Ishikawa (cell line): Measurements from ENCODE around the gene PLPPR1.

Experiments used
- CEBPB ChIP-seq: IDR thresholded peaks from 2 replicates; pipeline ENCODE4 v1.6.1; 2012
- CREB1 ChIP-seq: IDR thresholded peaks from 2 replicates; pipeline ENCODE4 v1.6.1; 2012; ENCODE audit warnings: low read depth
- EGR1 ChIP-seq: IDR thresholded peaks from 2 replicates; pipeline ENCODE4 v1.6.1; 2012
- EP300 ChIP-seq: IDR thresholded peaks from 2 replicates; pipeline ENCODE4 v1.6.1; 2012; ENCODE audit warnings: borderline replicate concordance
- FOXM1 ChIP-seq: IDR thresholded peaks from 2 replicates; pipeline ENCODE4 v1.6.1; 2012; ENCODE audit warnings: low read depth, borderline replicate concordance
- MAX ChIP-seq: IDR thresholded peaks from 2 replicates; pipeline ENCODE4 v1.6.1; 2012
- NFIC ChIP-seq: IDR thresholded peaks from 2 replicates; pipeline ENCODE4 v1.6.1; 2012
- RAD21 ChIP-seq: IDR thresholded peaks from 2 replicates; pipeline ENCODE4 v1.6.1; 2012; ENCODE audit warnings: low read depth
- REST ChIP-seq: IDR thresholded peaks from 2 replicates; pipeline ENCODE4 v1.6.1; 2012; ENCODE audit warnings: low read depth, mild to moderate bottlenecking
- TAF1 ChIP-seq: IDR thresholded peaks from 2 replicates; pipeline ENCODE4 v1.6.1; 2012; ENCODE audit warnings: low read depth, mild to moderate bottlenecking
- TCF12 ChIP-seq: IDR thresholded peaks from 2 replicates; pipeline ENCODE4 v1.6.1; 2012; ENCODE audit warnings: low read depth
- TEAD4 ChIP-seq: IDR thresholded peaks from 2 replicates; pipeline ENCODE4 v1.6.1; 2012
- USF1 ChIP-seq: IDR thresholded peaks from 2 replicates; pipeline ENCODE4 v1.6.1; 2012
- YY1 ChIP-seq: IDR thresholded peaks from 2 replicates; pipeline ENCODE4 v1.6.1; 2012; ENCODE audit warnings: low read depth
- ZBTB7A ChIP-seq: IDR thresholded peaks from 2 replicates; pipeline ENCODE4 v1.6.1; 2012; ENCODE audit warnings: low read depth

The PLPPR1 gene

GRCh38 chr9:101165131-101165530, 136.6 kb downstream of the PLPPR1 start:
- no peak for TF ChIP-seq FOXM1
- TF ChIP-seq EGR1, result no peak
- no peak for TF ChIP-seq RAD21
- no peak for TF ChIP-seq NFIC
- TF ChIP-seq TEAD4, result no peak
- TF ChIP-seq YY1, result no peak
- TF ChIP-seq TCF12, result no peak

GRCh38 chr9:101167490-101168134, 139.1 kb downstream of the PLPPR1 start:
- TF ChIP-seq MAX (no peak), EP300 (no peak), FOXM1 (no peak), TAF1 (no peak), CREB1 (no peak), NFIC (no peak), TCF12 (no peak), EGR1 (no peak), TEAD4 (no peak)

GRCh38 chr9:101172616-101173015, 144.1 kb downstream of the PLPPR1 start:
- no peak for TF ChIP-seq TCF12
- no peak for TF ChIP-seq CREB1
- no peak for TF ChIP-seq REST
- no peak for TF ChIP-seq NFIC
- TF ChIP-seq CEBPB, result no peak
- TF ChIP-seq EP300, result no peak
- TF ChIP-seq YY1, result no peak
- TF ChIP-seq EGR1, result no peak
- TF ChIP-seq MAX, result no peak

- TF ChIP-seq TEAD4, result no peak
- no peak for TF ChIP-seq EP300
- no peak for TF ChIP-seq FOXM1
- TF ChIP-seq NFIC, result no peak
- TF ChIP-seq TAF1, result no peak
- no peak for TF ChIP-seq MAX
- TF ChIP-seq RAD21, result no peak
- TF ChIP-seq TCF12, result no peak
- no peak for TF ChIP-seq ZBTB7A
Measured at GRCh38 chr9:101173907-101174306, 145.4 kb downstream of the PLPPR1 start.

GRCh38 chr9:101176384-101176783, 147.9 kb downstream of the PLPPR1 start:
- TF ChIP-seq RAD21 (no peak; the same call in 1 of the 2 replicates), TEAD4 (no peak), CEBPB (no peak), REST (no peak), EGR1 (no peak), USF1 (no peak), MAX (no peak), NFIC (no peak), FOXM1 (no peak), CREB1 (no peak), TCF12 (no peak), EP300 (no peak), ZBTB7A (no peak), YY1 (no peak), TAF1 (no peak)

- TF ChIP-seq EGR1, result no peak
- TF ChIP-seq TCF12, result no peak
- TF ChIP-seq TAF1, result no peak
- no peak for TF ChIP-seq FOXM1
- no peak for TF ChIP-seq RAD21
- TF ChIP-seq CEBPB, result no peak
- TF ChIP-seq USF1, result no peak
- no peak for TF ChIP-seq REST
- TF ChIP-seq YY1, result no peak
- TF ChIP-seq MAX, result no peak
- TF ChIP-seq TEAD4, result no peak
- no peak for TF ChIP-seq EP300
- no peak for TF ChIP-seq CREB1
- no peak for TF ChIP-seq NFIC
Measured at GRCh38 chr9:101184813-101185278, 156.3 kb downstream of the PLPPR1 start.
